KOPT-K1 (cell line): ENCODE measurements around the gene TDRD12.
"Not testable (repeated sequence)": the region's sequence is repeated elsewhere in the genome, so short reads cannot be mapped to it uniquely, and the experiment has no call there.

ENCODE experiments used
- H3K27ac ChIP-seq: fragments of 200-600 bp; sonication (generic); 2 replicates; pipeline ENCODE4 v1.5.1; 2016; ENCODE audit warnings: antibody characterized with exemption, mild to moderate bottlenecking, low read depth, low read length; ENCODE audit not compliant: poor library complexity, severe bottlenecking
- H3K36me3 ChIP-seq: fragments of 200-600 bp; sonication (generic); 2 replicates; pipeline ENCODE4 v1.5.1; 2017; ENCODE audit warnings: antibody characterized with exemption, mild to moderate bottlenecking, low read length, moderate library complexity; ENCODE audit not compliant: insufficient read depth
- H3K9me3 ChIP-seq: fragments of 200-600 bp; sonication (generic); 2 replicates; pipeline ENCODE4 v1.5.1; 2017; ENCODE audit warnings: antibody characterized with exemption, low read length, mild to moderate bottlenecking; ENCODE audit not compliant: insufficient read depth, poor library complexity, severe bottlenecking

Gene TDRD12

DNA sequence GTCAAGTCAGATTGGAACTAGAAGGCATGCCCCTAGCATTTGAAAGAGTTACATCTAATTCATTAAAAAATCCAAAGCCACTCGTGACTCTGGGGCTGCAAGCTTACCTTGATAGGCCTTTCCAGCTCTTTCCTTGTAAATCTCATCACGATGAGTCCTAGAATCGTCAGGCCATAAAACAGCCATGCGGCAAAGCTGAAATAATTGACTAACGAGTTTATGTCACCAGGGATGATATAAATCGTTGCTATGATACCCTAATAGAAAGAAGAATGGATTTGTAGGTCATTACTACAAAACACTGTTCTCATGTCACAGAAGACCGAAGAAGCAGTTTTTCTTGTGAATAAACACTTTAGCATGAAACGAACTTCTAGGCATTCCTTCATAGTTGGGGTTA lies 122.5 kb downstream of the TDRD12 start:
- Histone ChIP-seq H3K36me3 (no peaks in the 10 kb centered on the region), H3K27ac (no peak overlapping the region), H3K9me3 (peaks cover 23% of the 10 kb centered on the region)

DNA sequence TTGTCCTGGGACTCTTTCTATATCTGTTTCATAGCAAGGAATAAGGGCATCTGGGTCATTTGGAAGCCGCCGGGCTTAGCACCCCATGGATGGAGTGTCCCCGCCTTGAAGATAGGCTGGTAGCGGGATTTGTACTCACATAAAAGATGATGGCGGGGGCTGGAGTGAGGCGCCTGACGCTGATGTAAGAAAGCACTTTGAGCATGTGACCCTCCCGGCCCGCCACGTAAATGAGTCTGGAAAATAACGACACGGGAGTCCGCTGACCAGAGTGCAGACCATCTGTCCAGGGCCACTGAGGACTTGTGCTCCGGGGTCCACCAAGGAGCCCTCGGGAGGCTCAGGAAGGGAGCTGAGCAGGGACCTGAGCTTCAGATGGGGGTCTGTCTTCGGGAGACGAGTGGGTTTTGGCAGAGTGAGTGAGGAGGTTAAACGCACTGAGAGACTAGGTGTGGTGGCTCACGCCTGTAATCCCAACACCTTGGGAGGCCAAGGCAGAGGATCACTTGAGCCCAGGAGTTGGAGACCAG lies 124.2 kb downstream of the TDRD12 start:
- Histone ChIP-seq H3K27ac (no peak overlapping the region), H3K36me3 (no peaks in the 10 kb centered on the region), H3K9me3 (peaks cover 22% of the 10 kb centered on the region)

DNA sequence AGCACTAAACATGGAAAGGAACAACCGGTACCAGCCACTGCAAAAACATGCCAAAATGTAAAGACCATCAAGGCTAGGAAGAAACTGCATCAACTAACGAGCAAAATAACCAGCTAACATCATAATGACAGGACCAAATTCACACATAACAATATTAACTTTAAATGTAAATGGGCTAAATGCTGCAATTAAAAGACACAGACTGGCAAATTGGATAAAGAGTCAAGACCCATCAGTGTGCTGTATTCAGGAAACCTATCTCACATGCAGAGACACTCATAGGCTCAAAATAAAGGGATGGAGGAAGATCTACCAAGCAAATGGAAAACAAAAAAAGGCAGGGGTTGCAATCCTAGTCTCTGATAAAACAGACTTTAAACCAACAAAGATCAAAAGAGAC lies 128.5 kb downstream of the TDRD12 start:
- H3K36me3 ChIP-seq, H3K9me3 ChIP-seq, H3K27ac ChIP-seq: not testable (repeated sequence)

DNA sequence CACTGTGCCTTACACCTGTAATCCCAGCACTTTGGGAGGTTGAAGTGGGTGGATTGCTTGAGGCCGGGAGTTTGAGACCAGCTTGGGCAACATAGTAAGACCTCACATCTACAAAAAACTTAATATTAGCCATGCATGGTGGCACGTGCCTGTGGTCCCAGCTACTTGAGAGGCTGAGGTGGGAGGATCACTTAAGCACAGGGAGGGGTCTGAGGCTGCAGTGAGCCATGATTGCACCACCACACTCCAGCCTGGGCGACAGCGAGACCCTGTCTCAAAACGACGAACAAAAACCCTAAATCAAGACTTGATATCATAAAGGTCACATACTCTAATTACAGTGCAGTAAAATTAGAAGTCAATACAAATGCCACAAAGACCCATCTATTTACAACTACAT lies 132.6 kb downstream of the TDRD12 start:
- Histone ChIP-seq H3K9me3 (no peaks in the 10 kb centered on the region), H3K36me3 (no peaks in the 10 kb centered on the region), H3K27ac (no peak overlapping the region)

DNA sequence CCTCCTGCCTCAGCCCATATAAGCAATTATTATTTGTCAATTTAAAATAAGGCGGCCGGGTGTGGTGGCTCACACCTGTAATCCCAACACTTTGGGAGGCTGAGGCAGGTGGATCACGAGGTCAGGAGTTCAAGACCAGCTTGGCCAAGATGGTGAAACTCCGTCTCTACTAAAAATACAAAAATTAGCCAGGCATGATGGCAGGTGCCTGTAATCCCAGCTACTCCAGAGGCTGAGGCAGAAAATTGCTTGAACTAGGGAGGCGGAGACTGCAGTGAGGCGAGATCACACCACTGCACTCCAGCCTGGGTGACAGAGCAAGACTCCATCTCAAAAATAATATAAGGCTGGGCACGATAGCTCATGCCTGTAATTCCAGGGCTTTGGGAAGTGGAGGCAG lies 137.3 kb downstream of the TDRD12 start:
- H3K27ac ChIP-seq, H3K36me3 ChIP-seq, H3K9me3 ChIP-seq: not testable (repeated sequence)

DNA sequence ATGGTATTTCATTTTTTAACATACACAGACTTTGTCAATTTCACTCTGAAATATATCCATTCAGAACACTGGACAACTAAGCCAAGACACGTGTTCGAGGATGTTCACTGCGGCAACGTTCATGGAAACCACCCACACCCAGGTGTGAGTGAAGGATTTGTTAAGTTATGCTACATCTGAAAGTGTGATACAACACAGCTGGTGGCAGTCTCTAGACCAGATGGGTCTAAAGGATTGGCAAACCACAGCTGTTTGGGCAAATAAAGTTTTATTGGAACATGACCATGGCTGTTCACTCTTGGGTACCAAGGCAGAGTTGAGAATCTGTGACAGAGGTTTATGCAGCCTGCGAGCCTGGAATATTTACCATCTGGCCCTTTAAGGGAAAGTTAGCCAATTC lies 138.0 kb downstream of the TDRD12 start:
- H3K36me3 ChIP-seq, result no peaks in the 10 kb centered on the region
- H3K27ac ChIP-seq, result no peak overlapping the region
- H3K9me3 ChIP-seq, result no peaks in the 10 kb centered on the region

DNA sequence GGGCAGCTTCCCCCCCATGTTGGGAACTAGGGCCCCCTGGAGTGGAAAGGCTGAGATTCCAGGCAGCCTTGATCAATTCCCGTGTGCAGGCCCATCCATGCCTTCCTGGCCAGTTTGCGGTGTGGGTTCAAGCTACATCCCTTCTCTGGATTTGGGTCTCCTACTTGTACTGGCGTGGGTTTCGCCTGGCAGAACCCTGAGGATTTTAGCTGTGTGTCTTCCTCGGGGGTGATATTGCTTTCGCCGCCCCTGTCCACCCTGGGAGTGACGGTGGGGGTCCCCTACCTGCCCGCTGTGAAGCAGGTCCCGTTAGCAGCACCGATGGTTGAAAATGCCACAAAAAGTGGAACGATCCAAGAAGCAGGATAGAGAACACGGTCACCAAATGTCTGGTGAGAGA lies 138.6 kb downstream of the TDRD12 start:
- no peaks in the 10 kb centered on the region for H3K36me3 ChIP-seq
- no peaks in the 10 kb centered on the region for H3K9me3 ChIP-seq
- H3K27ac ChIP-seq, result no peak overlapping the region

DNA sequence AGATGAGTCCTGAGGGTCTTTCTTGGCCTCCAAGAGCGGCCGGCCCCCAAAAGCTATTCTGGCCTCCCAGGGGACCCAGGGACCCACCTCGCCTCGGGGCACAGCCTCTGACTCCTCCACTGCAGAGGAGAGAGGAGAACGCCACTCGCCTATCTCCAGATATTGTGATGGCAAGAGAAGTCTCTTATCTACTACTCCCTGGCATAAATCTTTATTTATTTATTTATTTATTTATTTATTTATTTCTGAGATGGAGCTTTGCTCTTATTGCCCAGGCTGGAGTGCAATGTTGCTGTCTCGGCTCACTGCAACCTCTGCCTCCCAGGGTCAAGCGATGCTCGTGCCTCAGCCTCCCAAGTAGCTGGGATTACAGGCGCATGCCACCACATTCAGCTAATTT lies 139.0 kb downstream of the TDRD12 start:
- Histone ChIP-seq H3K36me3 (no peaks in the 10 kb centered on the region), H3K9me3 (no peaks in the 10 kb centered on the region), H3K27ac (no peak overlapping the region)

DNA sequence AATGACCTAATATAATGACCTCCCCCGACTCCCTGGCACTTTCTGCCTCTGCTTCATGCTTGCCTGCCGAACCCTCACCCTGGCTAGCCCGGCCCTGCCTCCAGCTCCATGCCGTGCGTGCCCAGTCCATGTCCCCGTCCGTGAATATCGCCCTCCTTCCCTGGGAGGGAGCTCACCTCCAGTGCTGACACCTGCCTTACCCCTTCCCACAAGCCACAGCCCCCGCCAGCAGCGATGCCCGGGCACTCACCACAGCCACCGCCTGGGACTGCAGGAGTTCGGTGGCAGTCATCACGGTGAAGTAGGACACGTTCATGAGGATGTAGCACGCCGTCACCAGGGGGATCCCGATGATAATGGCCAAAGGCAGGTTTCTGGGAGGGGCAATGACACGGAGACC lies 140.0 kb downstream of the TDRD12 start:
- no peaks in the 10 kb centered on the region for H3K36me3 ChIP-seq
- no peak overlapping the region for H3K27ac ChIP-seq
- no peaks in the 10 kb centered on the region for H3K9me3 ChIP-seq

DNA sequence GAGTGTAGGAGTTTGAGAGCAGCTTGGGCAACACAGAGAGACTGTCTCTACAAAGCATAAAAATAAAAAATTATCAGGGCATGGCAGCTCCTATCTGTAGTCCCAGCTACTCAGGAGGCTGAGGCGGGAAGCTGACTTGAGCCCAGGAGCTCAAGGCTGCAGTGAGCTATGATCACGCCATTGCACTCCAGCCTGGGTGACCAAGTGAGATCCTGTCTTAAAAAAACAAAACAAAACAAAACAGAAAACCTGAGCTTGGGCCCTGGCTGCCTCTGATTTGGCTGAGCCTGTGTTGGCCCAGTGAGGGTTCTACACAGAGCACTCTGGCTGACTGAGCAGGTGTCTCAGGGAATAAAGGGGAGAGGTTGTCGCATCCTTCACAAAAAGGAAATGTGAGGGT lies 142.0 kb downstream of the TDRD12 start:
- Histone ChIP-seq H3K27ac (no peak overlapping the region), H3K9me3 (no peaks in the 10 kb centered on the region), H3K36me3 (no peaks in the 10 kb centered on the region)

DNA sequence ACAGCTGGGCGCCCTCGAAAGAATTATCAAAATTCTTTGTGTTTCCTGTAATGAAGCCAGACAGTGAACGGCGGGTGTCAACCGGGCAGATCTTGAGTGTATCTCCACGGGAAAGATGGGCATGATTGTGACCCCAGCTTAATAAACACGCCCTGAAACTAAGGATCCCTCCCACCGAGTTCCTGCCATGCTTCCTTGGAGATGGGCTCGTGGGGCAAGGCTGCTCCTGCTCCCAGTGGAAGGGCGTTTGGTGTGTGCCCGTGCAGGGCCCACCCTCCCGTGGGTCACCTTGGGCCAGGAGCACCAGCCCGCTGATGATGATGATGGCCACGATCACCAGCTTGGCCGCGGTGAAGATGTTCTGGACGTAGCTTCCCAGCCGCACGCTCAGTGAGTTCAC lies 142.6 kb downstream of the TDRD12 start:
- Histone ChIP-seq H3K36me3 (no peaks in the 10 kb centered on the region), H3K27ac (no peak overlapping the region), H3K9me3 (no peaks in the 10 kb centered on the region)

DNA sequence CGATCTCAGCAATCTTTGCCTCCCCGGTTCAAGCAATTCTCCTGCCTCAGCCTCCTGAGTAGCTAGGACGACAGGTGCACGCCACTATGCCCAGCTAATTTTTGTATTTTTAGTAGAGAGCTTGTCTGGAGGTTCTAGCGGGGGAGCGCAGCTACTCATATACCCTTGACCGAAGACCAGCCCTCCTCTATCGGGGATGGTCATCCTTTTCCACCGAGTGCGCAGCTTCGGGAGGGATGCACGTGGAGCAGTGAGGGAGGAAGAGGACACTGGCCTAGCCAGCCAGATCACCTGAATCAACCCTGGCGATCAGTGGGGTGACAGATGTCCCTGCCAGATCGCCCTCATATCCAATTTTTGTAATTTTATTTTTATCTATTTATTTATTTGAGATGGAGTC lies 143.2 kb downstream of the TDRD12 start:
- Histone ChIP-seq H3K36me3 (no peaks in the 10 kb centered on the region), H3K27ac (no peak overlapping the region), H3K9me3 (no peaks in the 10 kb centered on the region)

DNA sequence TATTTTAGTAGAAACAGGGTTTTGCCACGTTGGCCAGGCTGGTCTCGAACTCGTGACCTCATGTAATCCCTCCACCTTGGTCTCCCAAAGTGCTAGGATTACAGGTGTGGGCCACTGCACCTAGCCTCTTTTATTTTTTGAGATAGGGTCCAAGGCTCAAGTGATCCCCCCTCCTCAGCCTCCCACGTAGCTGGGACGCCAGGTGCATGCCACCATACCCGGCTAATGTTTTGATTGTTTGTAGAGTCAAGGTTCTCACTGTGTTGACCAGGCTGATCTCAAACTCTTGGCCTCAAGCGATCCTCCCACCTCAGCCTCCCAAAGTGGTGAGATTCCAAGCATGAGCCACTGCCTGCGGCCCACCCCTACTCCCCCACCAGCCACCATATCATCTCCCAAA lies 143.7 kb downstream of the TDRD12 start:
- Histone ChIP-seq H3K36me3 (no peaks in the 10 kb centered on the region), H3K9me3 (no peaks in the 10 kb centered on the region), H3K27ac (no peak overlapping the region)

DNA sequence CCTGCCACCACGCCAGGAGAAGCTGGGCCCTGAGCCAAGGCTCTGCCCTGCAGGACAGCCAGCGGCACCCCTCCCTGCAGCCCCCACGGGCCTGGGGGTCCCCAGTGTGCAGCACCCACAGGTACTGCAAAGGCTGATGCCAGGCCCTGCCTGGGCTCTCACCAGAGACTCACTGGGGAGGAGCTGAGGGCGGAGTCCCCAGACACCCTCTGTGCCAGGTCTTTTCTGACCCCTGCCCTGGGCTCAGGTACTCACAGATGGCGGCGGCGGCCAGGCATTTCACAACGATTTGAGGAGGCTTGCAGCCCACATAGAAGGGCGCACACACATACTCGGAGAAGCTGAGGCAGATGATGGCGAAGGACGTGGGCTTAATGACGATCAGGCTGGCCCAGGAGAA lies 144.3 kb downstream of the TDRD12 start:
- no peaks in the 10 kb centered on the region for H3K9me3 ChIP-seq
- no peak overlapping the region for H3K27ac ChIP-seq
- no peaks in the 10 kb centered on the region for H3K36me3 ChIP-seq

DNA sequence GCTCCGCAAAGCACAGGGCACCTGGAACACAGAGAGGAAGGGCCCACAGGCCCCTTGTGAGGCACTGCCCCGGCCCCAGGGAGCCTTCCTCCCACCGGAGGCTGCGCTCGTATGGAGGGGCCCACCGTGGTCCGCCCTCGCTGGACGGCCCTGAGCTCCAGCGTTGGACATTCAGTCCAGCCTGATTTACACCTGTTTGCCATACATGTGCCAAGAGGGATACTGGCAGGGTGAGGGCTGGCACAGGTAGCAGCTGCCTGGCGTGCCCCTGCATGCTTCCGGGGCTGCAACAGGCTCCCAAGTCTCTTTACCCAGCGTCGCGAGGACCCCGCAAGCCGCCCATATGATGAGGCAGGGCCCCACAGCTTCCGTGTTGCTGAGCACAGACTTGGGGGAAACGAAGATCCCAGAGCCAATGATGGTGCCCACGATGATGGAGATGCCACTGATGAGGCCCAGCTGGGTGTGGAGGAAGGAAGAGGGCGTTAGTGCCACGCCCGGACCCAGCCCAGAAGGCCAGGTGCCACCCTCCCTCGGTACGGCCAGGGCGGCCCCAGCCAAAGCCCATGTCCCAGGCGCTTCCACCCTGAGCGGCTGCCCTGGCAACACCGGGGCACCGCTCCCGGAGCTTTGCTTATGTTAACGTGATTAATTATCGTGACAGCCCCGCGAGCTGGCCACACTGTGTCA lies 144.9 kb downstream of the TDRD12 start:
- no peak overlapping the region for H3K27ac ChIP-seq
- no peaks in the 10 kb centered on the region for H3K9me3 ChIP-seq
- no peaks in the 10 kb centered on the region for H3K36me3 ChIP-seq

DNA sequence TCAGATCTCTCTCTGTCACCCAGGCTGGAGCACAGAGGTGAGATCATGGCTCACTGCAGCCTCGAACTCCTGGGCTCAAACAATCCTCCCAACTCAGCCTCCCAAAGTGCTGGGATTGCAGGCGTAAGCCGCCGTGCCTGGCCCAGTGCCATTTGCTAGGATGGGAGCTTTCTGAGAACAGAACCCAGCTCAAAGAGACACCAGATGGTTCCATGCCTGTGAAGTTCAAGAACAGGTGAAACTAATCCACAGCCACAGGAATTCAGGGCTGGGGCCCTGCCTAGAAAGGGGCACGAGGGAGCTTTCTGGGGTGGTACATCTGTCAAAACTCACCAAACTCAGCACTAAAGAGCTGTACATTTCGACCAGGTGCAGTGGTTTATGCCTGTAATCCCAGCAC lies 145.8 kb downstream of the TDRD12 start:
- H3K9me3 ChIP-seq, result no peaks in the 10 kb centered on the region
- H3K27ac ChIP-seq, result no peak overlapping the region
- no peaks in the 10 kb centered on the region for H3K36me3 ChIP-seq
